Occipital lobe (tissue), 2 donors: ENCODE measurements around the gene SMC3. TPM values are rescaled to one million over a fixed set of nuclear protein-coding genes. Genes with fewer than 3 reads are reported as not detected.
"Not testable (repeated sequence)": the region's sequence is repeated elsewhere in the genome, so short reads cannot be mapped to it uniquely, and the experiment has no call there.

Experiments
- DNase-seq: peaks from one replicate; lab custom pipeline; 2025; lab: John Stamatoyannopoulos, UW
- total RNA-seq: library from RNA; depleted of rRNA; stranded (reverse); fragments of >200 nt; gene quantifications from one replicate; pipeline ENCODE4 v1.2.3, GENCODE V29; 2014

The SMC3 gene
- total RNA-seq, 1 donor from 2014 or later, result 59.3 TPM

DNA sequence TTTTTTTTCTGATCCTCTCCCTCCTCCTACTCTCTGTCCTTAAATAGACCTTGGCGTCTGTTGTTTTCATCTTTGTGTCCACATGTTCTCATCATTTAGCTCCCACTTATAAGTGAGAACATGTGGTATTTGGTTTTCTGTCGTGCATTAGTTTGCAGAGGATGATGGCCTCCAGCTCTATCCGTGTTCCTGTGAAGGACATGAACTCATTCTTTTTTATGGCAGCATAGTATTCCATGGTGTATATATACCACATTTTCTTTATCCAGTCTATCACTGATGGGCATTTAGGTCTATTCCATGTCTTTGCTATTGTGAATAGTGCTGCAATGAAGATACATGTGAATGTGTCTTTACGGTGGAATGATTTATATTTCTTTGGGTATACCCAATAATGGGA lies 55.8 kb downstream of the SMC3 start:
- DNase-seq, result not testable (repeated sequence)

DNA sequence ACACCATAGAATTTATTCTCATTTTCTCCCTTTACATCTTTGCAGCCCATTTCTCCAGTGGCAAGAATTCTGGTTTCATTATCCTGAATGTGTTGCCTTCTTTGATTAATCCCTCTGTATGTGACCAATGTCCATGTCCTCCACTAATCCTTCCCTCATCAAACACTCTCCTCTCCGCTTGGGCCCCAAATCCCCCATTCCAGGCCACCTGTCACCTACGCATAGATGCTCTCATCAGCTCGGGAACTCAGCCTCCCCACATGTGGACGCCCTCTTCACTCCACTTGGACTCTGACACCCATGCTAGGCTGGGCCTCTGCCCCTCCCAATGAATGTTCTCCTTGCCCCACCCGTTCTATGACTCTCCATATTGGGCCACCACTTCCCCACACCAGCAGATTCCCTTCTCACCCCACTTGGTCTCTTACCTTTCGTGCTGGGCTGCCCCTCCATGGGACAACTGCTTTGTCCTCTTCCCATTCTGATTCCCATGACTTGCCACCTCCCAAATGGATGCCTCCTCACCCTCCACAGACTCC lies 57.9 kb downstream of the SMC3 start:
- no peak for DNase-seq

DNA sequence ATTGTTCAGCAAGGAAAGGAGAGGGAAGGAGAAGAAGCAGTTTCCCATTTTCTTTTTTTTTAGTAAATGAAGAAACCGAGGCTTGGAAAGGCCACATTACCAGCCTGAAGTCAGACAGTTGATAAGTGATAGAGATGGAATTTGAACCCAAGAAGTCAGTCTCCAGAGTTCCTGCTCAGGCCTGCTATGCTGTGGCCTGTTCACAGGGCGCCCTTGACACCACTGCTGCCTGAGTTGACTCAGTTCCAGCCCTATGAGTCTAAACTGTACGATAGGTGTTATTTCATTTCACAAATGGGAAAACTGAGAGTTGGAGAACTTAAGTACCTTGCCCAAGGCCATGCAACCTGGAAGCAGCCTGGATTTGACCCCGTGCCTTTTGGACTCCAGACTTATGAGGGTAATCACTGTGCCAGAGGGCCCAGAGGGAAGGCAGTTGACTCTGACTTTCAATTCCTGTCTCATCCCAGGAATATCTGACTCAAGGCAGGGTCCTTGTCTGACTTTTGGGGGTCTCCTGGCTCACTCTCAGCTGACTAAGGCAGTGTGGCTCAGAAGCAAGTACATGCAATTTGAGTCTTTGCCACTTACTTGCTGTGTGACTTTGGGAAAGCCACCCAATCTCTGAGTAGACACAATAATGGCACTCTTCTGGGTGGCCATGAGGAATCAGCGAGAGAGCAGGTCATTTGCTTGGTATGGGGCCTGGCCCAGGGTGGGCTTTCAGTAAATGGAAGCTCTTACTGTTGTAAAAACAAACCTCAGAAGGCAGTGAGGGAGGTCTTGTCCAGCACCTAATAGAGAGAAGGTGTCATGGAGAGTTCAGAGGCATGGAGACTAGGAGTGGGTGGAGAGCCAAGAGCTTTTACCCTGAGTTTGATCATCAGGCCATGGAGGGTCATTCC lies 58.7 kb downstream of the SMC3 start:
- DNase-seq, result no peak

DNA sequence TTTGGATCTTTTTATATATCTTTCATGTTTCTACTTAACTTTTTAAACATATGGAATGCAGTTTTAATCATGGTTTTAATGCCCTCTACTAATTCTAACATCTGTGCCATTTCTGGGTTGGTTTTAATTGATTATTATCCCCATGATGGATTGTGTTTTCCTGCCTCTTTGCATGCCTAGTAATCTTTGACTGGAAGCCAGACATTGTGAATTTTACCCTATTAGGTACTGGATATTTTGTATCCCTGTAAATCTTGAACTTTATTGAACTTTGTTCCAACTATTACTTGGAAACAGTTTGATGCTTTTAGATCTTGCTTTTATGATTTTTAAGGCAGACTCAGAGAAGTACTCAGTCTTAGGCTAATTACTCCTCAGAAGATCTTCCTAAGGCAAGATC lies 60.7 kb downstream of the SMC3 start:
- DNase-seq, result no peak

DNA sequence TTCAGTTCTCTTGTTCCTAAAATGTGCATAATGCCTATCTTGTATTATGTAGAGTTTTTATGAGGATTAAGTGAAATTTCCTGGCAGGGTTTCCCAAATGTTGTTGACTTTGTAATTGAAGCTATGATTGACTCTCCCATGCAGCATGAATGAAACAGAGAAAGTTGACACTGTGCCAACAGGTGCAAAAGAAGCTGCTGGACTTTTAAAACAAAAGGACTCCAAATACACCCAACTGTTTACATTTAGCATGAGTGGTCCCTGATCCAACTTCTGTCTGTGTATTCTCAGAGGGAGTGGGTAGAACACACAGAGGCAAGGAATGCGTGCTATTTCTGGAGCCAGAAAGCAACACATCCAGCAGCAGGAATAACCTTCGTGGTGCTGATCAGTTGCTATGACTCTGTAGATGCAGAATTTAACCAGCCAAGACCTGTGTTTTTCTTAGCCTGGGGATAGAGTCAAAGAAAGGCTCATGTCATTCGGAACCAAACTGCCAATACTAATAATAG lies 62.2 kb downstream of the SMC3 start:
- DNase-seq, result no peak

DNA sequence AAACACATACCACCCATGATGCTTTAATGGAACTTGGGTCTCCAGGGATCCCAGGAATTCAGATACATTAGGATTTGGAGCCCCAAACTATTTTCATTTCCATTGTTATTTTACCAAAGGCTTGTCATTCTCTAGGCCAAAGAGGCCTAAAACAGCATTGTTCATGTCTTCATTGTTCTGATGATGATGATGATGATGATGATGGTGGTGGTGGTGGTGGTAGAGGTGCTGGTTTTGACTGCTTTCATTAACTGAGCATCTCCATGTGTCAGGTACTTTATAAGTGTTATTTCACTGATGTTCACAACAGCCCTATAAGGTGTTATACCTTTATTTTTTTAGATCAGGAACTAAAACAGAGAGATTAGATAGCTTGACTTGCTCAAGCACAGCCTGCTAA lies 64.4 kb downstream of the SMC3 start:
- no peak for DNase-seq

DNA sequence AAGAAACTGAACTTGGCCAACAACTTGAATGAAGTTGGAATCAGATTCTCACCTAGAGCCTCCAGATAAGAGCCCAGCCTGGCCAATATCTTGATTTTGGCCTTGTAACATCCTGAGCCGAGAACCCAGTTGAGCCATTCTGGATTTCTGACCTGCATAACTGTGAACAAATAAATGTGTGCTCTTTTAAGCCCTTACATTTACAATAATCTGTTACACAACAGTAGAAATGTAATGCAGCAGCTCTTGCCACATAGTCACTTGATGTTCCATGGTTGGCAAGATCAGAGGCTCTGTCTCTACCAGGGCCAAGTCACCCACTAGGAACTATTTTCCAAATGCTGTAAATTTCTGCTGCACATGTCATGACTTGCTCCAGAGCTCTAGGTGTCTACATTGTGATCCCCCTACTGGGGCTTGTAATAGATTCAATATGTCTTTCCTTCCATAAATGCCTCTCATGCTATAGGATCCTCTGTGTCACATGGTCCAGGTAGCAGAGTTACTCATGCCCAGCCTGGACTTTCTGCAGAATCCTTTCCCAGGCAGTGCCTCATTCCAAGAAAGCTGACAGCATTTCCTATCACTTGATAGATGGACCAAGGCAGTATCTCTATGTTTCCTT lies 65.2 kb downstream of the SMC3 start:
- DNase-seq, result no peak

DNA sequence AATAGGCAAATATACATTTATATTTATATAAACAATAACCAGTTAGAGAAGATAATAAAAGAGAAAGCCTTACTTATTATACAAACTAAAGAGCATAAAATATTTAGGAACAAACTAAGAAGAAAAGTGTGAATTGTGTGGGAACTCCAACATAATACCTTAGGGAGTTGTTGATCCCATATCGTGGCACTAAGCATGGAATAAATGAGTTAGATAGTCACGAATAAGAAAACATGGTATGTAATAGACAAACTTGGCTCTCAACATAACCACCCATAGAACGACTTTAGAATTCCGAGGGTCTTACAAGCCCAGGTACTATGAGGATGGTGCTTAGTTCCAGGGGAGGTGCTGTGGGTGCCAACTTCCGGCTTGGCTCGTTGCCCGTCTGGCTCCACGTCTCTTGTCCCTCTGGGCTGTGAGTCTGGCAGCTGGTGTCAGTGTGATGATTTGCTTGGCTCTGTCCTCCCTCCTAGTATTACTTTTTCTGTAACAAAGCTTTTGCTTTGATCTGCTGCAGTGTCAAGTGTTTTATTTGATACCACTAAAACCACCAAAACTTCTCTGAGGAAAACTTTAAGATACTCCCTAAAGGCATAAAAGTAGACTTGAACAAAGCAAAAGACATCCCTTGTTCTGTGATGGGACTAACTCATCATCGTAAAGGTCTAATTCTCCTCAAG lies 67.2 kb downstream of the SMC3 start:
- DNase-seq, result no peak

DNA sequence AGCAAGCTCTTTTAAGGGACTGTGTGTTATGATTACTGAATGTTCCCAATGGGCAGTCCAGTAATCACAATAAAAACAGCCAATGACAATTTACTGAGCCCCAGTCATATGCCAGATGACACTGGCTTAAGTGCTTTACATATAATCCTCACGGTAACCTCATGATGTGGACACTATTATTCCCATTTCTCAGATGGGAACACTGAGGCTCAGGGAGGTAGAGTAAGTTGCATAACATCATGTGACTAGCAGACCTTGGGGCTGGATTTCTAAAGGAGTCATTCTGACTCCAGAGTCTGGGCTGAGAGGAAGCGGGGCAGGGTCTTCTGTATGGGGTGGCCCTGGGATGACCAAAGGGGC lies 69.1 kb downstream of the SMC3 start:
- no peak for DNase-seq

DNA sequence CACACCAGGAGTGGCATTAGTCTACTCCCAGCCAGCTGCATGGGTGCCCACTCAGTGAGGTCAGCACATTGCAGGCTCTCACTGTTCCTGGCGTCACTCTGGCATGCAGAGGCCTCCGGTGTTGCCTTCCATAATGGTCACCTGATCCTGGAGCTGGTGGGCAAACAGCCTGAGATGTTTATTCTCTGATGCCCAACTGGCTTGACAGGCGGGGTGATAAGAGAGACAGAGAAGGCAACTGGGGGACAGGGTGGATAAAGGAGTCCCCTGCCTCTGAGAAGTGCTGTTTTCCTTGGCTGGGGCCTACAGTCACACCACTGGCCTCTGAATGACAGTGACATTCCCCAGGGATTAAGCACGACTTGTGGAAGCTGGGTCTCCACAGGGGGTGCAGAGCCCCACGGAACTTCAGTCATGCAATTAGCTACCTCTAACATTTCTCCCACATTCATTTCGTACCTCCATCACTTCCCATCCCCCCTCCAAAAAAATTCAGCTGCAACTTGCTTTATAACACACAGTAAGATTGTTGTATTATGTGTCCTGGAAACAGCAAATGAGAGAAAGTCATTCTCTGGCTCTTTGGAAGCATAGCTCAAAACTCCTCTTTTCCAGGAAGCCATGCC lies 69.5 kb downstream of the SMC3 start:
- no peak for DNase-seq

DNA sequence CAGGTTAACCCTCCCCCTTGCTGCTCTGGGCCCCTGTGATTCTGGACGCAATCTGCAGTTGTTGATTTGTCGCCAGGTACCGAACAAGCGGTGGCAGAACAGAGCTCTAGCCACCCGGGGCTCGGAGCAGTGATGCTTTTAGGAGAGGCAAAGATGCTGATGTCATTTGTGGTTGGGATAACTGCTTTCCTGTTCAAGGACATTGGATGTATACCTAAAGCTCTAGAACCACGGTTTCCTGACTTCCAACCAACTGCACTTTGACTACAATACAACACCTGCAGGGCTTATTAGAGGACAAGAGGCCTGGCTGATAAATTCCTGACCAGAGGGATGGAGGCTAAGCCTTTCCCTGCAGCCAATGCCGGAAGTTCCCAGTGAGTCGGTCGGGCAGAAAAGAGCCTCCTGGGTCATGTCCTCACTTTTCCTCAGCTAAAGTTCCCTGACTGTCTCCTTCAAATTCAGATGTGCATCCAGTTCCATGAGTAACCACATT lies 70.1 kb downstream of the SMC3 start:
- DNase-seq, result no peak

DNA sequence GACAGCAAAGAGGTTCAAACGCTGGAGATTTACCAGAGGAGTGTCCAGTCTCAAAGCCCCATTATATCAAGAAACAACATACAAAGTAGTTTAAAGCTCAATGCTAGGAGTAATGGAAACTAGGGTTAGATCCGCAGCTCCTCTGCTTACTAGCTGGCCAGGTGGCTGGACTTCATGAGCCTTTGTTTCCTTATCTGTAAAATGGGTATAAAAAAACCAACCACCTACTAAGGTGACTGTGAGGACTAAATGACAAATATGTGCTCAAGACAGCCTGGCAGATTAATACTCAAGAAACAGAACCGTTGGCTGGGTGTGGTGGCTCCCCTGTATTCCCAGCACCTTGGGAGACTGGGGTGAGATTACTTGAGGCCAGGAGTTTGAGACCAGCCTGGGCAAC lies 70.8 kb downstream of the SMC3 start:
- DNase-seq, result no peak

DNA sequence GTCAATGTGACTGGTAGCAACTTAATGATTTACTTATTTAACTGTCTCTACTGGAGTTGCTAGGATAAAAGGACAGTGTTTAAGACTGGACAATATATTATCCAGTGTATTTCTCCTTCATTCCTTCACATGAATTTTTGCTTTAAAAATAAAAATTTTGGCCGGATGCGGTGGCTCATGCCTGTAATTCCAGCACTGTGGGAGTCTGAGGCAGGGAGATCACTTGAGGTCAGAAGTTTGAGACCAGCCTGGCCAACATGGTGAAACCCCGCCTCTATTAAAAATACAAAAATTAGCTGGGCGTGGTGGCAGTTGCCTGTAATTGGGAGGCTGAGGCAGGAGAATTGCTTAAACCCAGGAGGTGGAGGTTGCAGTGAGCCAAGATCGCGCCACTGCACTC lies 71.6 kb downstream of the SMC3 start:
- DNase-seq, result not testable (repeated sequence)

DNA sequence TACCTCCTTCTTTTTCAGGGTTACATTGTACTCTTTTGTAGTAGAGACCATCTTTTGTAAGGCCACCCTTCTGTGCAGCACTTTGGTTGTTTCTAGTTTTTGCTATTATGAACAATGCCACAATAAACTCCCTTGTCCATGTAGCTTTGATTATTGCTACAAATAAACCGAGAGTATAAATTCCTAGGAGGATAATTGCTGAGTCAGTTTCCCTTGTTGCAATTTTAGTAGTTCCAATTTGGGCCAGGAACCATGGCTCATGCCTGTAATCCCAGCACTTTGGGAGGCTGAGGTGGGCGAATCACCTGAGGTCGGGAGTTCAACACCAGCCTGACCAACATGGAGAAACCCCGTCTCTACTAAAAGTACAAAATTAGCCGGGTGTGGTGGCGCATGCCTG lies 72.4 kb downstream of the SMC3 start:
- not testable (repeated sequence) for DNase-seq

DNA sequence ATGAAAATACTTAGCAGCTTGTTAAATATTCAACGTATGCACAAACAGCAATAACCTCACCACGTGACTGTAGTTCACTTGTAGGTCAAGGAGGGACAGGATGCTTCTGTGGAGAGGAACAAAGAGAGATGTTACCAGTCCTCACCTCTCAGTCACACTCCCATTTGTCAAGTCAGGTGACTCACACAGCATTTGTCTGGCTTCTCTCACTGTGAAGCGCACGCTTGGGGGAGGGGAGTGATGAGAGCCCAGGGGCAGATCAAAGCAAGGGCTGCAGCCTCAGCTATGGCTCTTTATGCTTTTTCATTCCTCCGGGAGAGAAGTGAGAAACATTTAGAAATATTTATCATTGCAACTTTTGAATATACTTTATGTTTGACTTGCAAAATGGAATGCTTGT lies 73.8 kb downstream of the SMC3 start:
- DNase-seq, result no peak

DNA sequence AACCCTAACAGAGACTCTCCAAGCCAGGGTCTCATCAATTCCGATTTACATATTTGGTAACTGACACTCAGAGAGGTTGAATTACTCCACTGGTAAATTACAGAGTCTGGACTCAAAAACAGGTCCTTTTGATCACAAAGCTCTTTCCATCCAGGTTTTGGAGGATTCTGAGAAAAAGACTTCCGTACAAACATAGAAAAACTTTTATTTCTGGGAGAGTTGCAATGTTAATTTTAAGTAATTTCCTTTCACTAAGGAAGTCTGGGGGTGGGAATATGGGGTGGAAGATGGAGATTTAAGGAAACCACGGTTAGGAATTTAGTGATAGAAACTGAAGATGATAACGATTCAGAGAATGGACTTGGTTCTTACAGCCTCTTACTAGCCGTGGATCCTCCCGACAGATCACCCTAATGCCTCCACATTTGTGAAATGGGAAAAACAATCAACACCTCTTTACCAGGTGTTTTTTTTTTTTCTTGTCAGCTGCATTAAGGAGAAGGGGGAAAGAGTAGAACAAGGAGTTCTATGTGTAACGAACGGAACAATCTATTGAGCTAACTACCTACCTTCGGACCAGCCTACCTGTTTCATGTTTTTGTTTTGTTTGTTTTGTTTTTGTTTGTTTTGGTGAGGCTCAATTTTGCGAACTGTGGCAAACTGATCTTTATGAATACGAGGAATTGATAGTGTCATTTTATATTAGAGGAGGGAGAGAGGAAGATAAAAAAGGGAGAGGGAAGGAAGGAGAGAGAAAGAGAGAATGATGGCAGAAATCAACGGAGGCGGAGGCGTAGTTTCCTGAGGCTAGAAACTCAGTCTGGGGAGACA lies 74.9 kb downstream of the SMC3 start:
- no peak for DNase-seq

DNA sequence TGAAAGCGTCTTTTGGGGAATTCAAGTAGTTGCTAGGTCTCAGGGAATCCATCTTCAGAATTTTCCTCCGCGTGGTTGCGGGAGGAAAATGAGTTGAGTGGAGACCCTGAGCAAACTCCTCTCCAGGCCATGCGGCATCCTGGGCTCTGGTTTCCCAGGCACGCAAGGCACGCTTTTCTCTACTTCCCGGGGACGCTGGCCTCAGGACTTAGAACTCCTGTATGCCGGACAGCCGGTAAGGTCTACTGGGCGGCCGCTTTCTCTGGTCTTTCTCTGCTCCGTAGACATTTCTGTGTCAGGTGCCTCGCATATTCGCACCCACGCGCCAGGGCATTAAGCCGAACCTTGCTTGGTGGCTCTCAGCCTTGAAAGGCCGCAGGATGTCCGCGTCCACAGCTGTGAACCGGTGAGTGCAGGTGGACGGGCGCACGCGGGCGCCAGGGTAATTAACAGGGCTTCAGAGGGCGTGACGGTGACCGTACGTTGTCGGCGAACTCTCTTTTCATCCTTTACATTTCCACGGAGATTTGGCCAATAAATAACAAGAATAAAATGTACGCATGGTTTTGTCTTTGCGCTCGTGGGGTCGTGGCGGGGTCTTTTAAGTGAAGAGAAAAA lies 75.6 kb downstream of the SMC3 start:
- DNase-seq, result no peak

DNA sequence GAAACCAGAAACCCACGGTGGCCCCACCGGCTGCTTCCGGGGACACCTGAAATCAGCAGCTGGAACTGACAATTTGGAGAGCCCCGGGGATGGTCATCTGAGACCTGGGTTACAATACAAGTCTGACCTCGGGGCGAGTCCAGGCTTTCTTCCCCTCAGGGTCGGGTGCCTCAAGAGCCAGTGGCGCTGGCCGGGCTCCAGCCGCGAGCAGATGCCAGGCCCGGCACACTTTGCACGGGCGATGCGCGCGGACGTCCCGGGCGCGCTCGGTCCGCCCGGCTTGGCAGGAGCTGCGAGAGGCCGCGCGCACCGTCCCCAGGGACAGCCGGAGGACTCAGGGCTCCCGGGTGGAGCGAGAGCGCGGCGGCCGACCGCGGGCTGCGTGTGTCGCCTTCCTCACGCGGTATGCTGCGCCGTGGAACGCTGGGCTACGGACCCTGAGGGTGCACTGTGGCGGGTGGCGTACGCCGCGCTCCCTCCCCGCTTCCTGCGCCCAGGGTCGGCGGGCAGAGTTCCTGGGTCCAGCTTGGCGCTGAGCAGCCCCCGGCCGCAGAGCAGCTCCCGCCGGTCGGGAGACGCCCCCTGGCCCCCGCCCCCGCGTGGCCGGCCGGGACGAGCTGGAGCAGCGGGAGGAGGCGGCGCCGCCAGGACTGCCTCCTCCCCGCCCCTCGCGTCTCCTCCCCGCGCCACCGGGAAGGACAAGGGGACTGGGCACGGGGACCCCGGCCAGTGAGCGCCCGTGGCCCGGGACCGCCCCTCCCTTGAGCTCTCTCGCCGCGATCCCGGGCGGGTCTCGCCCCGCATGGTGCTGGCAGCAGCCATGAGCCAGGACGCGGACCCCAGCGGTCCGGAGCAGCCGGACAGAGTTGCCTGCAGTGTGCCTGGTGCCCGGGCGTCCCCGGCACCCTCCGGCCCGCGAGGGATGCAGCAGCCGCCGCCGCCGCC lies 76.4 kb downstream of the SMC3 start, which contains the start of gene RBM20:
TSS of gene RBM20 (plus strand) at position 684 of the 945 bp plus-strand sequence. CDS start at position 803, 119 bp downstream.
- no peak for DNase-seq
